ENCODE results near the gene COL25A1.
"Not testable (repeated sequence)": the region's sequence is repeated elsewhere in the genome, so short reads cannot be mapped to it uniquely, and the experiment has no call there.

The COL25A1 gene

DNA sequence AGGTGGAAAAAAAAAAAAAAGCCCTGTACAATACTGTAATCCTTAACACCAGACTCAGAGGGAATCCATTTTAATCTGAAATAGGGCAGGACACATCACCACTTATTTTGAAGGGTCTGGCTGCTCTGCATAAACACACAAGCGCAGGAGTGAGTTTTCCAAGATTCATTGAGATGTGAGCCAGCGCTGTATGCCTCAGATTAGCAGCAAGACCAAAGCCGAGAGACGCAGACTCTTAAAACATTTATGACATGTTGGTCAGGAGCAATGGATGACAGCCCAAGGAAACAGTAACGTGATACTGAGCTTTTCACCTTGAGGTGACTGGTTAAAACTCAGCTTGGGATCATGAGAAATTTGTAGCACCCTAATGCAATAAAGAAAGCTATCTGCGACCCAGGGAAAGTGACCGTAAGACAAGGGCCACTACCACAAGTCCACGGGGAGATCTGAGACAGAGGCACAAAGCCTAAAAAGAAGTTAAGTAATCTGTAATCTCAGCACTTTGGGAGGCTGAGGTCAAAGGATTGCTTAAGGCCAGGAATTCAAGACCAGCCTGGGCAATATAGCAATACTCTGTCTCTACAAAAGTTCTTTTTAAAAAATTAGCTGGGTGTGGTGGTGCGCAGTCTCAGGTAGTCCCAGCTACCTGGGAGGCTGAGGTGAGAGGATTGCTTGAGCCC is 210.6 kb downstream of the COL25A1 start:
- no peak for DNase-seq (ENCODE audit: low read depth, low spot score)
- H3K4me3 ChIP-seq (ENCODE audit: low read length) = no peak overlapping the region

DNA sequence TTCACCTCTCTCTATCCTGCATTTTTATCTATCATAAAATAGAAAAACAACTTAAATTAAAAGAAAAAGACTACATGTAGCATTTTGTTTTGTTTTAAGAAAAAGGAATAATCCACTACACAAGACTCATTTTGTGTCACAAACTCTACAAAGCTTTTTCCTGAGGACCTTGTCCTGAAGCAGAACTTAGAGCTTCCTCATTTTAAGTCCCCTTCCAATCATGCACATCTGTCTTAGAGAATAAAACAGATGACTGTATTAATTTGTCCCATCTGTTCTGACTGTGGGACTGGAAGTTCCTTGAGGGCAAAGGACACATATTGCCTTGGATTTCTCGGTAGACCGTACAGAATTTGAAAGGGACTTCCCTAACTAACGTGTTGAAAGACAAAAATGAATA is 218.5 kb downstream of the COL25A1 start:
- no peak overlapping the region for H3K4me3 ChIP-seq (ENCODE audit: low read length)
- DNase-seq (ENCODE audit: low read depth, low spot score) = no peak

DNA sequence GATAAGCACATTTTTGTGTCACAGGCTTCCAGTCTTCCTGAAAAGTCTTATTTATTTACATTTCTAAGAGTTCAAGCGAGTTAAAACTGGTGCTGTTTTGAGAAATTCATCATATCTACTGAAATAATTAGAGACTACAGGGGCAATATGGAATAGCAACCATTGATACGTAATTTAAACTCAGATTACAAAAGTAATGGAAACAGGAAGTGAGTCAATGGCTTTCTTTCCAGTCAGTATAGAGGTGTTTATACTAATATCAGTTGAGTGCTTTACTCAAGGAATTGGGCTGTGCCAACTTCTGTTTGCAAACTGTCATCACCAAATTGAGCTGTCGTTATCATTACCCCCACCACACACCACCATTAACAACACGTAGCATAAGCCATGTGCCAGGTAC is 222.7 kb downstream of the COL25A1 start:
- no peak for DNase-seq (ENCODE audit: low read depth, low spot score)
- H3K4me3 ChIP-seq (ENCODE audit: low read length) = no peak overlapping the region

DNA sequence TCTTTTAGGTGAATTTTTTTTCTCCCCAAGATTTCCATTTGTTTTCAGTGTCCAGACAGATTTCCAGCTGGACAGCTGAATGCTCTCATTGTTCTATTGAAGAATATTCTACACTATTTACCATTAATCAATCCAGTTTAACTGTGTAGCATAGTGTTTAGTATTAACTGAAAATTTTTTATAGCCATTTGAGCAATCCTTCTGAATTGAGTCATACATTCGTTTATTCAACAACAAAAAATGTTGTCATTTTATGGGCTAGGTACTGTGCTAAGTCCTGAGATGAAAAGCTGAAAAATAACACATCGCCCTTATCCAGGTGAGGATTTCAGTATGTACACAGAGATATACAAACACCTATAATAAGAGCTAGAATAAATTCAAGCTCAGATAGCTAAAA is 223.3 kb downstream of the COL25A1 start:
- H3K4me3 ChIP-seq (ENCODE audit: low read length) = no peak overlapping the region
- DNase-seq (ENCODE audit: low read depth, low spot score) = no peak

DNA sequence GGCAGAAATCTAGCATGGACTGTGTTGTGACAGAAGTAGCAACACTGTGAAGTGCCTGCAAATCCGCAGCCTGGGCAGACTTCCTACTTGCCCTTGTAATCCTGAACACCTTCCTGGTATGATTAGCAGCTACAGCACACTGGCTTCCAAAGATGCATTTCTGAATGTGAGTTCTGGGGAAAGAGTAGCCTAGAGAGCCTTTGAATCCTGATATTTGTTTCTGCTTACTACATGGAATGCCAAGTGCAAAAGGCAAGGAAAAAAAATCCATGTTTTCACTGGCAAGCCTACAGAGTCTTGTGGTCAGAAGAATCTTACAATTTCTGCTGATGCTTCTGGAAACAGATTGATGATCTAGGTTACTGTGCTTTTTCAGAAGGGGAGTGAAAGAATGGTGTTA is 223.7 kb downstream of the COL25A1 start:
- H3K4me3 ChIP-seq (ENCODE audit: low read length) = no peak overlapping the region
- no peak for DNase-seq (ENCODE audit: low read depth, low spot score)

DNA sequence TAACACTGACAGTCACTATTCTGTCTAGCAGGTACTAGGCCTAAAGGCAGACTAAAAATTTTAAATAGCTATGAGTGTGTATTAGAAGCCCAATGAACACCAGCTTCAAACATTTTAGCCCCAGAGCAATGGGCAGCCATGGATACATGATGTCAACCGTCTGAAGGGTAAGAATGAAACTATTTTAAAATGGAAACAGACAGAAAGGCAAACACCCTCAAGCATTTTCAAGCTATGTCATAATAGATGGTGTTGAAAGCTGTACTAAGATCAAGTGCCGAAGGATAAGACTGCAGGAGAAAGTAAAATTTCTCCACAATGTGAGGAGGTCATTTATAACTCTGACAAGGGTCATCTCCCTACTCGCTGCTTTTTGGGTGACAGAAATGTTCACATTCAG is 225.0 kb downstream of the COL25A1 start:
- no peak overlapping the region for H3K4me3 ChIP-seq (ENCODE audit: low read length)
- no peak for DNase-seq (ENCODE audit: low read depth, low spot score)

DNA sequence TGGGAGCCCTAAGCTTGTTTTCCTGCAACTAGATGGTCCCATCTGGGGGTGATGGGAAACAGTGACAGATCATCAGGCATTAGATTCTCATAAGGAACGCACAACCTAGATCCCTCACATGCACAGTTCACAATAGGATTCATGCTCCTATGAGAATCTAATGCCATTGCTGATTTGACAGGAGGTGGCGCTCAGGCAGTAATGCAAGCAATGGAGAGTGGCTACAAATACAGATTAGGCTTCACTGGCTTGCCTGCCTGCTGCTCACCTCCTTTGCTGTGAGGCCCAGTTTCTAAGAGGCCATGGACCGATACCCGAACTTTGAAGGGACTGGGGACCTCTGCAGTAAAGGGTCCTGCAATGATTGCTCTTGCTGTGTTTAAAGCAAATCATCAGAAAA is 225.7 kb downstream of the COL25A1 start:
- not testable (repeated sequence) for DNase-seq (ENCODE audit: low read depth, low spot score); H3K4me3 ChIP-seq (ENCODE audit: low read length)

DNA sequence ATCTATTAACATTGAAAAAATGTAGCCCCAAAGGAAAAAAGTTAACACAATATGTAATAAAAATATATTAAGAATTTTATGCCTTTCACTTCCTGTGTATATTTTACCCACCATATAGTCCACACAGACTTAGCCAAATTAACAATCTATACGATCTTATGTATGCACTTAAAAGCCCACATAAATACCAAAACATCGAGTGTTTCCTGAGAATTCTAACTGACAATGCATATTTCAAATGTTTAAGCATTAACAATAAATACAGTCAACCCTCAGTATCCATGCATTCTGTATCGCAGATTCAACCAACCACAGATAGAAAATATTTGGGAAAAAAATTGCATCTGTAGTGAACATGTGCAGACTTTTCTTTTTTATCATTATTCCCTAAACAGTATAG is 226.8 kb downstream of the COL25A1 start:
- no peak for DNase-seq (ENCODE audit: low read depth, low spot score)

DNA sequence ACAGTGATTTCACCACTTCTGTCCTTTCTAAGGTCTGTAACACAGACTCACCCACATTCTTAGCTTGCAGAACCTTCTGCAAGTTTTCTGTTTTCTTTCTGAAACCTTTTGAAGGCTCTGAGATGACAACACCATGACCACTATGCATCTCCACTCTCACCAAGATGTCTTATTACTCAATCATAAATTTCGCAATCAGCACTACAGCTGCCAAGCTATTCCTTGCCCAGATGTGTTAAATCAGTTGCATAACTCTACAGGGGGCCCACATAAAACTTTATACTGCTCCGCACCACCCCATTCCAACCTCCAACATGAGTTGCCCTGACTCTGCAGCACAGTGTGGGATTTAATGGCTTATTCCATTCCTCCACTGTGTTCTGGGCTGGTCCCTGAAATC is 229.9 kb downstream of the COL25A1 start:
- no peak overlapping the region for H3K4me3 ChIP-seq (ENCODE audit: low read length)
- DNase-seq (ENCODE audit: low read depth, low spot score) = no peak

More for the DNA sequence above, 226.8 kb downstream of the COL25A1 start:
- H3K4me3 ChIP-seq (ENCODE audit: low read length) = no peak overlapping the region

DNA sequence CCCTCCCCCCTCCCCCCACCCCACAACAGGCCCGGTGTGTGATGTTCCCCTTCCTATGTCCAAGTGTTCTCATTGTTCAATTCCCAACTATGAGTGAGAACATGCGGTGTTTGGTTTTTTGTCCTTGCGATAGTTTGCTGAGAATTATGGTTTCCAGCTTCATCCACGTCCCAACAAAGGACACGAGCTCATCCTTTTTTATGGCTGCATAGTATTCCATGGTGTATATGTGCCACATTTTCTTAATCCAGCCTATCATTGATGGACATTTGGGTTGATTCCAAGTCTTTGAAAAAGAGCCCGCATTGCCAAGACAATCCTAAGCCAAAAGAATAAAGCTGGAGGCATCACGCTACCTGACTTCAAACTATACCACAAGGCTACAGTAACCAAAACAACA is 231.8 kb downstream of the COL25A1 start:
- DNase-seq (ENCODE audit: low read depth, low spot score); H3K4me3 ChIP-seq (ENCODE audit: low read length): not testable (repeated sequence)

DNA sequence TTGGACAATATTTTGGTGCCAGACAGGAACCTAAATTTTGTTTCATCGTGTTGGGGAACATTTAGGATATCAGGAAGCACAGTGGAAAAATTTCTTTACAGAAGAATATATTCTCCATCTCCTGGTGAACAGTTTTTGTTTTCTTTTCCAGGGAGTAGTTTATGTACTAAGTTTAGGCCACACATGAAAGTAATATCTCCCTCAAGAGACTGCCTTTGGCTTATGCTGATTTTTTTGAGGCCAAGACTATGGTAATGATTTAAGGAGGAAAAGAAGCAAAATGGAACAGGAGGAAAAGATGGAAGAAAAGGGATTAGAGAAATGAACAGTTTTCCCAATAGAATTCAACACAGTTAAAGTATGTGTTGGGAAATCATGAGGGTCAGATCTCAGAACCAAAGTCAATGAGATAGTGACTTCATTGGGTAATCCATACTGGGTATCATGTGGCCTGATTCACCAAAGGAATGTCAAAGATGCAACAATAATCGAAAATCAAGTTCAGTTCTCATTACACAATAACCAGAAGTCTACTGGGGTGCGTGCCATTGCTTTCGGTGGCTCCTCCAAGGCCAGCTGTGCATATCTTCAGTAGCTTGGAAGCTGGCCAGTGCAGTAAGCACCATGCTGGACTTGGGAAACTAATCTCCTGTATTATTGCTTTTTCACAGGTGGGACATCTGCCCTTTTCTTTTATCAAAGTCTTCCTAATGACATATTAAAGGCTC is 234.8 kb downstream of the COL25A1 start:
- no peak overlapping the region for H3K4me3 ChIP-seq (ENCODE audit: low read length)
- DNase-seq (ENCODE audit: low read depth, low spot score) = no peak

DNA sequence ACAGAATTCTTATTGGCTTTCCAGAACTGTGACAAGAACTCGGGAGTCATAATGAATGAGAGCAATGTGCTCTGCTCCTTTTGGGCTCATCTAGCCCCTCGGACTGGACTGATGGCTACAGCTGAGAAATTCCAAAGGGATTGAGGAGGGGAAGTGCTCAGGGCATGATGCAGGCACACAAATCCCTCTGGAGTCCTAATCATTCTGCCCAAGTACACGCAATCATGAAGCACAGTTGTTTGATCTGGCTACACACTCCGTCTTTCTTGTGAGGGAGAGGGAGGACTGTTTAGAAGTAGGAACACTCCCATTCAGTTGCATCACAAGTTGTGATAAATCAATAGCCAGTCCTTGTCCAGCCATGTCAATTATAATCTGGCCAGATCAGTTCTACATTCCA is 237.5 kb downstream of the COL25A1 start:
- no peak overlapping the region for H3K4me3 ChIP-seq (ENCODE audit: low read length)
- no peak for DNase-seq (ENCODE audit: low read depth, low spot score)

DNA sequence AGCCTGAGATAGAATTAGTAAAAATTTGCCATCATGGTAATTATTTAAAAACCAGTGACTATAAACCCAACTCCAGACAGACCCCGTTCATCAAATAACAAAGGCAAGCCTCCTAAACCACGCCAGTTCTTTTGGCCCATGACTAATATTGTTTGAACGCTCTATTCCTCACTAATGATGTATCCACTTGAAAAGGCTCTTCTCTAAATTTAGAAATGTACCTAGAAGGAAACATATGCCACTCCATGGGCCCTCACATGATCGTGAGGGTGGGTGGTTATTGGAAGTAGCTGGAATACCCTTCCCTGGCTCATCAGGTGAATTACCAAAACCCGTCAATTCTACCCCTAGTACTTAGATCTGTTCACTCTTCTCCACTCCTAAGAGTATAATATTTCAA is 249.2 kb downstream of the COL25A1 start:
- no peak overlapping the region for H3K4me3 ChIP-seq (ENCODE audit: low read length)
- no peak for DNase-seq (ENCODE audit: low read depth, low spot score)

DNA sequence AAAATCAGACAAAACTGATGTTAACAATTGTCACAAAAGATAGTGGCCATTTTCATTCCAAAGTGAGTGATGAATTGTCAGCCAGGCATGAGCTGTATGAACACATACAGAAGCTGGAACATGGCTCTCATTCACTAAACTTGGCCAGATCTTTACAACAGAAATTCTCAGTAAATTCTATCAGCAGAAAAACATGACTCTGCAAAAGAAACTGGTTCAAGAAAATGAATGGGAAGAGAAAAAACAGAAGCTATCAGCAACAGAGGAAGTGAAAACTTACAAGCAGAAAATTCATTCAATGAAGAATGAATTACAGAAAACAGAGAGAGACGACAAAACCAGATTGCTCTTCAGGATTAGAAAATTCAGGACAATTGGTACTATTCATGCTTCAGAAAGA is 249.6 kb downstream of the COL25A1 start:
- DNase-seq (ENCODE audit: low read depth, low spot score) = no peak
- H3K4me3 ChIP-seq (ENCODE audit: low read length) = no peak overlapping the region

DNA sequence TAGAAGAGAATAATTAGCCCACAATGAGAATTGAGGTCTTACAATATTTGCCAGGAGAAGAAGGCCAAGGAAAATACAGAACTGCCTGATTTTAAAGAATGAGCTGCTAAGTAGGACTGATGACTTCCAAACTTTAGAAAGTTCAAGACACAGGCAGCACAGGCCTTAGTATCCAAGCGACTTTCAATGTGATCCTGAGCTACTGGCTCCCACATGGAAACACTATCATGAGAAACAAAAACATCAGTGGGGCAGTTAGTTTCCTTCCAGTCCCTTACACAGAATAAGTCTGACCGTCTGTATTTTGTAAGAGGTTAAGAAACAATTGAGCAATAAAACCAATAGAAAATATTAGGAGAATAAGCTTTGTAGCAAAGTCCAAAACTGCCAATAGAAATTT is 251.4 kb downstream of the COL25A1 start:
- no peak overlapping the region for H3K4me3 ChIP-seq (ENCODE audit: low read length)
- no peak for DNase-seq (ENCODE audit: low read depth, low spot score)

DNA sequence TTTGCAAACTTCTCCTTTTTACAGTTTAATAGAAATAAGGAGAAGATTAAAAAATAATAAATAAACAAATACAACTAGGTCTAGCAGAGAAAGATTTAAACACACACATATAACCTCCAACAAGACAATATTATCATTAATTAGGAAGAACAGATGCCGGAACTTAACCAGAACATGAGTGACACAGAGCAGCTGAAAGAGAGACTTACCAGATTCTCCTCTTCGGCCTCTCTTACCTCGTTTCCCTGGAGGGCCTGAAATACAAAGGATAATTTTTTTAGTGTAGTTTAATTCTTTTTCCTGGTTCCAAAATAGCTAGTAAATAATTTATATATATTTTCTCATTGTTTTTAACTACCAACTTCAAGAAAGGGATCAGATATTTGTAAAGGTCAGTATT is 252.5 kb downstream of the COL25A1 start:
- no peak for DNase-seq (ENCODE audit: low read depth, low spot score)
- H3K4me3 ChIP-seq (ENCODE audit: low read length) = no peak overlapping the region

DNA sequence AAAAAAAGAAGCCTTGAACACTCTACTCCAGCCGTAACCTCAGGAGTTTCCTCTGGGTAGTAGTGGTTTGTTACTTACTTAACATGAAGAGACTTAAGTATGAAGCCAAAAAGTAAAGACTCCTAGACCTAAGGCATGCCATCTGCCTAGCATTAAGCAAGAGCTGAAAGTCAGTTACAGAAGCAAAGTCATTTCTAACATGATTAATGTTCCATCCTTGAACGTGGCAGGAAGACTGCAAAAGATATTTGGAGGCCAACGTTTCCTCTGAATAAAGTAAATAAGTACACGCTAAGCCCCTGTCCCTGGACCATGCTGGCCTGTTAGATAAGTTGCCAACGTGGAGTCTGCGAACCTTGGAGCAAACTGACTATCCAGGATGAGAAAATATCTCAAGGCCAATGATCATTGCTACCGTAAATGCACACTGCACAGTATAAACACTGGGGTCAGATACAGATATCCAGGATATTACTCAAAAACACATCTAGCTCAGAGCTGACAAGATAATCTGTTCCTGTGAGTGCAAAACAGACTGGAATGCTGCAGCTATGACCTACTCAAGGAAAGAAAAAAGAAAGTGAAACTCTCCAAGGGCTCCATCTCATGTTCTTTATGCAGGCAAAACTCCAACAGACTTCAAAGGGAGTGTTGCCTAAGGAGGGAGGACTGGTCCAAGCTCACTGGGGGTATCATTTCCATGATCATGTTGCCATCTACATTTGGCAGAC is 255.8 kb downstream of the COL25A1 start:
- H3K4me3 ChIP-seq (ENCODE audit: low read length) = no peak overlapping the region
- DNase-seq (ENCODE audit: low read depth, low spot score) = no peak

DNA sequence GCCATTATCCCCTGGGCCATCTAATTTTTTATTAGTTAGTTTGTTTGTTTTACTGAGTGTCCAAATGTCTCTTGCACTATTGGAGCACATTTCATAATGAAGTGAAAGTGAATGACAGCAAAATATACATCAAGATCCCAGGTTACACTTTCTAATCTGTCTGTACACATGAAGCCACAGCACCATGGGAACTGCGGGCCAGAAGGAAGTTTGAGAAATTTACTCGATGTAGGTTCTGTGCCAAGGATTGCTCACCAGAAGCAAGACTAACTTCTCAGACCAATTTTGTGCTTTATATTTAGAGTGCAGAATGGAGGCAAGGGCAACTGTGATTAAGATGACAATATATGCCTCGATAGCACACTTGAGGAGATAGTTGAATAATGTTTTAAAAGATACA is 258.0 kb downstream of the COL25A1 start:
- DNase-seq (ENCODE audit: low read depth, low spot score) = no peak
- no peak overlapping the region for H3K4me3 ChIP-seq (ENCODE audit: low read length)

DNA sequence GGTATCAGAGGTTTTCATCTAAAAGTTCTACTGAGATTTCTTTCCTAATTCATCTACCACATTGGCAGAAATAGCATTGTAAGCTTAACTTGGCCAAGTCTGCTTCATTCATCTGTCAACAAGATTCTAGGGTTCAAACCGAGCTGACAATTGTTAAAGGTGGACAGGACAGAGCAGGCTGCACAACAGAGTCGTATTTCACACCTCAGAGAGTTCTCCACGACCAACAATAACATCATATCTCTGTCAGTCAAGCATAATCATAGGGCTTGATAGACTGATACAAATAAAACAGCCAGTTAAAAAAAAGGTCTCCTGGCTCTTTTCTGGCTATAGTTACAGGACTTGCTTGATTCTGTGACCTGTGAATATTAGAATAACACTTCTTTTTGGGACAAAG is 259.2 kb downstream of the COL25A1 start:
- no peak overlapping the region for H3K4me3 ChIP-seq (ENCODE audit: low read length)
- DNase-seq (ENCODE audit: low read depth, low spot score) = no peak
